ENCODE measurements around the gene BICC1.

- TF ChIP-seq CTCF (IDR thresholded peaks at IDR 0.05) (no peak), POLR2A (IDR thresholded peaks at IDR 0.05) (no peak)
These were observed 235.0 kb downstream of the BICC1 start for GRCh38 chr10:58747687-58748086.

All from thyroid gland (tissue), 4 donors.